ENCODE measurements around the gene HBE1.
"Not testable (repeated sequence)": the region's sequence is repeated elsewhere in the genome, so short reads cannot be mapped to it uniquely, and the experiment has no call there.

Gene HBE1

GRCh38 chr11:5284637-5285036 is 14.9 kb upstream of the HBE1 start:
- DNase-seq = no peak

GRCh38 chr11:5283882-5284281 is 14.1 kb upstream of the HBE1 start:
- no peak for DNase-seq

DNA sequence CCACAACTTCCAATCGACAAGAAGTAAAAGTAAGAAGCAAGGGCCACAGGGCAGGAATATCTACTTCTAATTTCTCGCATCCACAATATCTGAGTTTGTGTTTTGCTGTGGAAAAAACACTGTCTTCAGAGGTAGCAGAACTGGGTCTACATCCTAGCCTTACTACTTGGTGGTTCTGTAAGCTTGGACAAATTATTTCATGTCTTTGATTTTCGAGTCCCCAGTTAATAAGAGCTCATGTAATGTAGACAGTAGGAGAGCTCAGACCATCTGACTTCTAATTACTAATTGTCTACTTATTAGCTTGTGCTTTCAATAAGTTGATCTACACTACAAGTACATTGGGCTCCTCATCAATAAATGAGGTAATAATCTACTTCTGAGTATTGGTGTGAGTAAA is 13.3 kb upstream of the HBE1 start:
- no peak for DNase-seq

DNA sequence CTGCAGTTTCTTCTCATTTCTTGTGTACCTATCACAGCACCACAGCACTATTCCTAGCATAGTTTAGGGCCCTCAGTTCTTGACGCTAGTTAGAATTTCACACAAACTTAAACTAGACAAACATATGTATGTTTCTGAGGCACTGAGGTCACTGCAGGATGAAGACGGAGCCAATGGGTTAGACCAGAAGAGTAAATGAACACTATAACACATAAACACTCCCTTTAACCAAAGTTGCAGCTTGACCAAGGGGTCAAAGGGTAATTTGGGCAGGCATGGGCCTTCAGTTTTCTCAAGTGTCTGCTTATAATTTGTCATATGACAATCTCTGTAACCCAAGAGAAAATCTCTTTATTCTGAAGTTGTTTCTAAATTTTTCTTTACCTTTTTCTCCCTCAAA is 12.9 kb upstream of the HBE1 start:
- no peak for DNase-seq

- no peak for DNase-seq
Measured at GRCh38 chr11:5281596-5281995, 11.9 kb upstream of the HBE1 start.

- DNase-seq = peak; percentile 97
Measured at GRCh38 chr11:5280582-5281102, 10.9 kb upstream of the HBE1 start.

GRCh38 chr11:5279471-5280090 is 9.8 kb upstream of the HBE1 start:
- DNase-seq = no peak

DNA sequence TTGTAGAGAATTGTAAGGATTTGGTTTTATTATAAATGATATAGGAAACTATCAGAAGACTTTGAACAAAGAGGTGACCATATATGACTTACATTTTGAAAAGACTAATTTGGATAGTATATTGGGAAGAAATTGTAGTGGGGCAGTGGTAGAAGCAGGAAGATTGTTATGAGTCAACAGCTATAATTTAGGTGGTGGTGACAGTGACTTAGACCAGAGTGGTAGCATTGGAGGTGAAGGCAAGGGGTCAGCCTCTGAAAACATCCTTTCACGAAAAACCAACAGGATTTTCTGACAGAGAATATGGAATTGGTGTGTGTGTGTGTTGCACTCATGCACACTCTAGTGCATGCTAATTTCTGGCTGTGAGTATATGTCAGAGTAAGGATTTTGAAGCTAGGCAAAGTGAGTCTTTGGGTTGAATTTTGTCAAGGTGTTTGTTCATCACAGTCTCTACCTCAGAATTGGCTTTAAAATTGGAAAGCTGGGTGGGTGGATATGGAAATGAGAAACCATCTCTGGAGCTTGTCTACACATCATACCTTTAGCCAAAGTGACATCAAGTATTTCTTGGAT is 8.2 kb upstream of the HBE1 start:
- no peak for DNase-seq

- DNase-seq = no peak
Measured at GRCh38 chr11:5276697-5277096, 7.0 kb upstream of the HBE1 start.

- DNase-seq = no peak
Measured at GRCh38 chr11:5275369-5276110, 5.8 kb upstream of the HBE1 start.

GRCh38 chr11:5274395-5274794 is 4.7 kb upstream of the HBE1 start:
- peak; percentile 67 for DNase-seq

GRCh38 chr11:5272395-5273017 is 2.8 kb upstream of the HBE1 start:
- DNase-seq = no peak

GRCh38 chr11:5267033-5267563 is 2.6 kb downstream of the HBE1 start:
- DNase-seq = no peak

DNA sequence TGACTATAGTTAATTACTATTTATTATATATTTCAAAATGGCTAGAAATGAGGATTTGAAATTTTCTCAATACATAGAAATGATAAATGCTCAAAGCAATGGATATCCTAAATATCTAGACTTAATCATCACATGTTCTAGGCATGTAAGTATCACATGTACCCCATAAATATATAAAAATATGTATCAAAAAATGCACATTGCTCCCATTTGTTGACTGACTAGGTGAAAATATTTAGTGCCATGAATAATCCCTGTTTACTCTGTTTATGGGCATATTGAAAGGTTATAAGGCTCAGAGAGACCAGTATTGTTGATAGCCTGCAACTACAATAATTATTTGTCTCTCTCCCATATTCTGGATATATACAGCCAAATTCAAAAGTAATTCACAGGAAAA is 3.1 kb downstream of the HBE1 start:
- no peak for DNase-seq

GRCh38 chr11:5265832-5266231 is 3.9 kb downstream of the HBE1 start:
- no peak for DNase-seq

GRCh38 chr11:5258543-5259262 is 11.0 kb downstream of the HBE1 start:
- DNase-seq = peak; percentile 87

GRCh38 chr11:5257296-5257695 is 12.4 kb downstream of the HBE1 start:
- DNase-seq = no peak

GRCh38 chr11:5254646-5255413 is 14.9 kb downstream of the HBE1 start, which contains the start of gene HBG2:
Gene HBG2, minus strand, starts transcription at chr11:5254781. Its CDS starts 53 bp downstream, at chr11:5254728.
- not testable (repeated sequence) for DNase-seq

DNA sequence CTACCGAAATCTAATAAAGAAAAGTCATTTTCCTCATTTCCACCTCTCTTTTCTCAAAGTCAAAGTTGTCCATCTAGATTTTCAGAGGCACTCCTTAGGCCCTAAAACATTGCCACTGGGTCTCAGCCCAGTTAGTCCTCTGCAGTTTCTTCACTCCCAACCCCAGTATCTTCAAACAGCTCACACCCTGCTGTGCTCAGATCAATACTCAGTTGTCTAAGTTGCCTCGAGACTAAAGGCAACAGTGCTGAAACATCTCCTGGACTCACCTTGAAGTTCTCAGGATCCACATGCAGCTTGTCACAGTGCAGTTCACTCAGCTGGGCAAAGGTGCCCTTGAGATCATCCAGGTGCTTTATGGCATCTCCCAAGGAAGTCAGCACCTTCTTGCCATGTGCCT is 15.7 kb downstream of the HBE1 start:
- DNase-seq = not testable (repeated sequence)

GRCh38 chr11:5253440-5253839 is 16.3 kb downstream of the HBE1 start:
- DNase-seq = not testable (repeated sequence)

DNA sequence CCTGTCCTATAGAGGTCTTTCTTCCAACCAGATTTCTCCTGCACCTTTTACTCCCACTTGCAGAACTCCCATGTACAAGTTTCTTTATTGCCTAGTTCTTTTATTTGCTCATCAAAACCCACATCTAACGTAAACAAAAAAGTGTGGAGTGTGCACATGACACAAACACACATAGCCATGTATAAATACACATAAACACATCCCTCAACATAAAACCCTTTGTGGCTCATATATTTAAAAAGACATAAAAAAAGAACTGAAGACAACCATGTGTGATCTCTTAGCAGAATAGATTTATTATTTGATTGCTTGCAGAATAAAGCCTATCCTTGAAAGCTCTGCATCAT is 16.9 kb downstream of the HBE1 start:
- no peak for DNase-seq

Measured in islet precursor cell (in vitro differentiated cells).